Fibroblast of lung (primary cell): ENCODE results near the gene PGM5. TPM values are rescaled to one million over a fixed set of nuclear protein-coding genes. Genes with fewer than 3 reads are reported as not detected.

Experiments
- DNase-seq, 2 donors: peaks; one replicate each; pipeline versions ENCODE4 v3.0.0 to v3.0.0-alpha.2; 2010; ENCODE audit warnings: low read depth in 2 of 2
- H2AFZ ChIP-seq: 2 replicates; pipeline ENCODE4 v1.5.1; 2012; ENCODE audit warnings: low read length, control low read depth, inconsistent platforms
- H3K27ac ChIP-seq: 2 replicates; pipeline ENCODE4 v1.5.1; 2011; ENCODE audit warnings: low read length, control low read depth; ENCODE audit not compliant: insufficient read depth
- H3K27me3 ChIP-seq: 2 replicates; pipeline ENCODE4 v1.5.1; 2011; ENCODE audit warnings: mild to moderate bottlenecking, low read length; ENCODE audit not compliant: control insufficient read depth, insufficient read depth
- H3K36me3 ChIP-seq: 2 replicates; pipeline ENCODE4 v1.5.1; 2011; ENCODE audit warnings: low read length; ENCODE audit not compliant: control insufficient read depth, insufficient read depth
- H3K4me1 ChIP-seq: 2 replicates; pipeline ENCODE4 v1.5.1; 2011; ENCODE audit warnings: low read length; ENCODE audit not compliant: control insufficient read depth, insufficient read depth; ENCODE audit errors: extremely low read depth
- H3K4me2 ChIP-seq: 2 replicates; pipeline ENCODE4 v1.5.1; 2011; ENCODE audit warnings: low read length, control low read depth; ENCODE audit not compliant: insufficient read depth; ENCODE audit errors: extremely low read depth
- H3K4me3 ChIP-seq, 4 experiments: fragments of 200-600 bp in 1 of 4; sonication (generic) in 1 of 4; replicated peaks in 1 of 4; 2 replicates each; pipeline ENCODE4 v1.5.1; 2011 to 2016; ENCODE audit warnings: low read length in 4 of 4, low read depth in 3 of 4, mild to moderate bottlenecking in 3 of 4, control low read depth in 2 of 4, inconsistent platforms in 1 of 4, mixed read lengths in 1 of 4; ENCODE audit not compliant: insufficient read depth in 1 of 4; ENCODE audit errors: control extremely low read depth in 1 of 4
- H3K79me2 ChIP-seq: 2 replicates; pipeline ENCODE4 v1.5.1; 2012; ENCODE audit warnings: mild to moderate bottlenecking, low read length, inconsistent platforms; ENCODE audit not compliant: control insufficient read depth, insufficient read depth
- H3K9ac ChIP-seq: 2 replicates; pipeline ENCODE4 v1.5.1; 2011; ENCODE audit warnings: mild to moderate bottlenecking, low read length, control low read depth; ENCODE audit not compliant: insufficient read depth
- H3K9me3 ChIP-seq: 2 replicates; pipeline ENCODE4 v1.5.1; 2012; ENCODE audit warnings: low read depth, low read length; ENCODE audit not compliant: control insufficient read depth, insufficient read depth
- H4K20me1 ChIP-seq: 2 replicates; pipeline ENCODE4 v1.5.1; 2011; ENCODE audit warnings: low read length; ENCODE audit not compliant: control insufficient read depth, insufficient read depth; ENCODE audit errors: extremely low read depth
- EZH2 ChIP-seq: IDR thresholded peaks from 2 replicates; pipeline ENCODE4 v1.5.1; 2012; ENCODE audit warnings: low read length, control low read depth, mild to moderate bottlenecking; ENCODE audit errors: missing control alignments
- polyA plus RNA-seq, 2 donors: library from polyadenylated mRNA; depleted of rRNA in 1 of 2; stranded (reverse) in 1 of 2; unstranded in 1 of 2; fragments of >200 nt; gene quantifications; 2 replicates each; pipeline ENCODE4 v1.2.1, GENCODE V29; 2011 to 2012; ENCODE audit warnings: missing spikeins in 1 of 2
- total RNA-seq: library from RNA; depleted of rRNA; stranded (reverse); fragments of >200 nt; gene quantifications from 2 replicates; pipeline ENCODE4 v1.2.1, GENCODE V29; 2014
- TF ChIP-seq, protein P1 (sequence below), 2 donors: IDR thresholded peaks in 1 of 2; conservative IDR thresholded peaks in 1 of 2; 1 replicate in 1 of 2; 2 replicates in 1 of 2; pipeline ENCODE4 v1.5.1; 2011 to 2012; ENCODE audit warnings: low read length in 2 of 2, control low read depth in 1 of 2, inconsistent platforms in 1 of 2, low read depth in 1 of 2, mild to moderate bottlenecking in 1 of 2

PGM5 gene
- total and polyA plus RNA-seq, 2 donors (not counting 1 experiment from before 2014, with no cell fraction given) = 42.6 to 113 TPM

DNA sequence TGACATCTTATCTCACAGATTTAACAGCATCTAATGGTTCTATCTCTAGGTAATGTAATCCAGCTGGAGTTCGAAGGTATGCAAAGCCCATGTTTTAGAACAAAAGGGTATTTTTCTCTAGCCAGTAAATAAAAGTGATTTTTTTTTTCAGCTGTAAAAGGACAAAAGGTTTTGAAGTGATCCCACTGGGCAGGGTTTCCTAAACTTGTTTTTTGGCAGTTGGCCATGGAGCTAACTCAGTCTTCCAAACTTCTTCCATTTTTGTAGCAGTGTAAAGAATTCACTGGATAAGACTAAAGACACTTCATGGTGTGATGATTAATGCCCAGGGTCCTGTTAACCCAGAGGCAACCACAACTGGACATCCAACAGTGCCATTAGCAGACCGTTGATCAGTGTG, 120.4 kb downstream of the PGM5 start:
- Histone ChIP-seq H3K9me3 (no peaks in the 10 kb centered on the region), H3K79me2 (no peaks in the 10 kb centered on the region), H3K27ac (no peak overlapping the region), H3K9ac (no peak overlapping the region), H3K36me3 (no peaks in the 10 kb centered on the region), H3K27me3 (no peaks in the 10 kb centered on the region), H3K4me2 (no peak overlapping the region), H3K4me1 (peaks cover 5% of the 10 kb centered on the region), H2AFZ (no peak overlapping the region), H3K4me3 (no peak overlapping the region), H4K20me1 (no peaks in the 10 kb centered on the region)
- DNase-seq = no peak
- TF ChIP-seq, protein P1, sequence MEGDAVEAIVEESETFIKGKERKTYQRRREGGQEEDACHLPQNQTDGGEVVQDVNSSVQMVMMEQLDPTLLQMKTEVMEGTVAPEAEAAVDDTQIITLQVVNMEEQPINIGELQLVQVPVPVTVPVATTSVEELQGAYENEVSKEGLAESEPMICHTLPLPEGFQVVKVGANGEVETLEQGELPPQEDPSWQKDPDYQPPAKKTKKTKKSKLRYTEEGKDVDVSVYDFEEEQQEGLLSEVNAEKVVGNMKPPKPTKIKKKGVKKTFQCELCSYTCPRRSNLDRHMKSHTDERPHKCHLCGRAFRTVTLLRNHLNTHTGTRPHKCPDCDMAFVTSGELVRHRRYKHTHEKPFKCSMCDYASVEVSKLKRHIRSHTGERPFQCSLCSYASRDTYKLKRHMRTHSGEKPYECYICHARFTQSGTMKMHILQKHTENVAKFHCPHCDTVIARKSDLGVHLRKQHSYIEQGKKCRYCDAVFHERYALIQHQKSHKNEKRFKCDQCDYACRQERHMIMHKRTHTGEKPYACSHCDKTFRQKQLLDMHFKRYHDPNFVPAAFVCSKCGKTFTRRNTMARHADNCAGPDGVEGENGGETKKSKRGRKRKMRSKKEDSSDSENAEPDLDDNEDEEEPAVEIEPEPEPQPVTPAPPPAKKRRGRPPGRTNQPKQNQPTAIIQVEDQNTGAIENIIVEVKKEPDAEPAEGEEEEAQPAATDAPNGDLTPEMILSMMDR (conservative IDR thresholded peaks at IDR 0.05 in 1 of 2, IDR thresholded peaks at IDR 0.05 in 1 of 2; ENCODE audit: low read depth in 1 of 2, low read length in 2 of 2) = no peak
- no peak for TF ChIP-seq EZH2

DNA sequence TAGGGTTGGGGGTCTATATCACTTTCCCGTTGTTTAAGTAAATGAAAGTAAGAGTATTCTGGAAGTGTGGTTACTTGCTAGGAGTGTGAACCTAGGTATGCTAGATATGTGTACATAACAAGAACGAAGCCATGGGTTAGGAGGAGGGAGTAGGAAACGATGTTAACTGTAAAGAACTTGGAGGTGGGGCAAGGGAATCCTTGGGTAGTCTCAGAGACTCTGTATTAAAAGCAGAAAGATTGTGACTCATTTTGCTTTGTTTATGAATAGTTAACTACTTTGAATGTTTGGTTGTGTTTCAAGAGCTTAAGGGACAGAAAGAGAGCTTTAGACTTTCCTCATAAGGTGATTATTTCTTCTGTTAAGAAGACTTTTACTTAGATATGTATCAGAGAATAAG, 124.4 kb downstream of the PGM5 start:
- no peak overlapping the region for H3K27ac ChIP-seq
- no peaks in the 10 kb centered on the region for H3K9me3 ChIP-seq
- no peaks in the 10 kb centered on the region for H4K20me1 ChIP-seq
- no peak for TF ChIP-seq EZH2
- TF ChIP-seq, protein P1 (conservative IDR thresholded peaks at IDR 0.05 in 1 of 2, IDR thresholded peaks at IDR 0.05 in 1 of 2; ENCODE audit: low read depth in 1 of 2, low read length in 2 of 2) = no peak
- H2AFZ ChIP-seq = no peak overlapping the region
- H3K4me3 ChIP-seq = no peak overlapping the region
- H3K79me2 ChIP-seq = no peaks in the 10 kb centered on the region
- H3K4me2 ChIP-seq = peak overlapping the region; percentile 4
- H3K4me1 ChIP-seq = peaks cover 4% of the 10 kb centered on the region
- H3K27me3 ChIP-seq = no peaks in the 10 kb centered on the region
- no peak overlapping the region for H3K9ac ChIP-seq
- no peaks in the 10 kb centered on the region for H3K36me3 ChIP-seq
- DNase-seq = peak in 1 of 2 donors; percentile 42

DNA sequence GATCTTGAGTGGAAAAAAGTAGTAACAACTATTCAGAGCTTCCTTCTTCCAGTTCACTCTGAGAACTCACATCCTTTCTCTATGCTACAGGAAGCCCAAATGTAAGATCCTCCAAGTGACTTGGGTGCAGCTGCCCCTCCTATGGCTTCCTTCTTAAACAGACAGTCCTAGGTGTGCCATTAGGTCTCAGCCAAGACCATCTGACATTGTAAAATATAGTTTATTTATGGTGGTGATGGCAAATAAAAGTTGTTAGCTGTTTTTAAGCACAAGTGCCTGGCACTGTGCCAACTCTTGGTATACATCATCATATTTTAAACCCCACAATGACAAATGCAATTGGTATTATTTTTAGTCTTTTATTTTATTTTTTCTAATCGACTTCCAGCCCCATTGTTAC, 126.1 kb downstream of the PGM5 start:
- Histone ChIP-seq H3K9me3 (no peaks in the 10 kb centered on the region), H3K27me3 (no peaks in the 10 kb centered on the region), H3K79me2 (no peaks in the 10 kb centered on the region), H3K36me3 (no peaks in the 10 kb centered on the region), H3K4me2 (no peak overlapping the region), H3K9ac (no peak overlapping the region), H3K27ac (no peak overlapping the region), H3K4me3 (no peak overlapping the region), H2AFZ (no peak overlapping the region), H4K20me1 (no peaks in the 10 kb centered on the region), H3K4me1 (peaks cover 4% of the 10 kb centered on the region)
- no peak for DNase-seq
- TF ChIP-seq, protein P1 (conservative IDR thresholded peaks at IDR 0.05 in 1 of 2, IDR thresholded peaks at IDR 0.05 in 1 of 2; ENCODE audit: low read depth in 1 of 2, low read length in 2 of 2) = no peak
